ENCODE results near the gene DLGAP4.

Gene DLGAP4

DNA sequence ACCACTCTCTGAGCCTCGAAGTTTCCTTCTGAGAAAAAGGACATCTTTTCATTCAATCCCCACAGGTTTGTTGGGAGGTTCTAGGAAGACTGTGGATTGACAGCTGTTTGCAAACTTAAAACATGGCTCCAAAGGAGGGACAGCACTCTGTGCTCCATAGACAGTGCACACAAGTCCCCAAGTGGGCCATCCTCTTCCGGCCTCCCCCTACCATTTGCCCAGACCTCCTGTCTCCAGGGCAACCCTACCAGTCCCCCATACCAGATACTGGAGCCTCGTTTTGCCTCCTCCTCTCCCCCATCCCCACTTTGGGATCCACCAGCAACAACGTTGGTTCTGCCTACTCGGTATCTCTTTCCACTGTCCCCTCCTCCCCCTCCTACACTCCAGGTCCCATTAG lies 8.5 kb upstream of the DLGAP4 start:
- DNase-seq (ENCODE audit: low read depth) = no peak
- TF ChIP-seq, protein P1, sequence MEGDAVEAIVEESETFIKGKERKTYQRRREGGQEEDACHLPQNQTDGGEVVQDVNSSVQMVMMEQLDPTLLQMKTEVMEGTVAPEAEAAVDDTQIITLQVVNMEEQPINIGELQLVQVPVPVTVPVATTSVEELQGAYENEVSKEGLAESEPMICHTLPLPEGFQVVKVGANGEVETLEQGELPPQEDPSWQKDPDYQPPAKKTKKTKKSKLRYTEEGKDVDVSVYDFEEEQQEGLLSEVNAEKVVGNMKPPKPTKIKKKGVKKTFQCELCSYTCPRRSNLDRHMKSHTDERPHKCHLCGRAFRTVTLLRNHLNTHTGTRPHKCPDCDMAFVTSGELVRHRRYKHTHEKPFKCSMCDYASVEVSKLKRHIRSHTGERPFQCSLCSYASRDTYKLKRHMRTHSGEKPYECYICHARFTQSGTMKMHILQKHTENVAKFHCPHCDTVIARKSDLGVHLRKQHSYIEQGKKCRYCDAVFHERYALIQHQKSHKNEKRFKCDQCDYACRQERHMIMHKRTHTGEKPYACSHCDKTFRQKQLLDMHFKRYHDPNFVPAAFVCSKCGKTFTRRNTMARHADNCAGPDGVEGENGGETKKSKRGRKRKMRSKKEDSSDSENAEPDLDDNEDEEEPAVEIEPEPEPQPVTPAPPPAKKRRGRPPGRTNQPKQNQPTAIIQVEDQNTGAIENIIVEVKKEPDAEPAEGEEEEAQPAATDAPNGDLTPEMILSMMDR (IDR thresholded peaks at IDR 0.05; ENCODE audit: control insufficient read depth, extremely low read depth, insufficient read depth) = no peak
- no peak overlapping the region for H3K4me3 ChIP-seq (ENCODE audit: low read depth, low read length)

DNA sequence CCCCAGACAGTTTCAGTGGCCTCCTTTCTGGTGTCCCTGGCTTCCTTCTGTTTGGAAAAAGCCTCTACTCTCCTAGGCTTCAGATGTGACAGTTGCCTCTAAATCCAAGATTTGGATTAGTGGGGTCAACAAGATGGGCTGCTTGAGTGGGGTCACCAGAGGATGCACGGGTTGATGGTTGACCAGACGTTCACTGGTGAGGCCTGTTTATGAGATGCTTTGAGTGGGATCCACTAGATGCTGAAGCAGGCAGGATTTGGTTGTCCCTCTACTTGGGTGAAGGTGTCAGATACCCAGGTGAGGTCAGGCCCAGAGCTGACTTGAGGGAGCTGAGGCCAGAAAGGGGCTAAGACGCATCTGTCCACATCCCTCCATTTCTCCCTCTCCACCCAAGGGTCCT lies 8.1 kb upstream of the DLGAP4 start:
- DNase-seq (ENCODE audit: low read depth) = no peak
- TF ChIP-seq, protein P1 (IDR thresholded peaks at IDR 0.05; ENCODE audit: control insufficient read depth, extremely low read depth, insufficient read depth) = no peak
- no peak overlapping the region for H3K4me3 ChIP-seq (ENCODE audit: low read depth, low read length)

DNA sequence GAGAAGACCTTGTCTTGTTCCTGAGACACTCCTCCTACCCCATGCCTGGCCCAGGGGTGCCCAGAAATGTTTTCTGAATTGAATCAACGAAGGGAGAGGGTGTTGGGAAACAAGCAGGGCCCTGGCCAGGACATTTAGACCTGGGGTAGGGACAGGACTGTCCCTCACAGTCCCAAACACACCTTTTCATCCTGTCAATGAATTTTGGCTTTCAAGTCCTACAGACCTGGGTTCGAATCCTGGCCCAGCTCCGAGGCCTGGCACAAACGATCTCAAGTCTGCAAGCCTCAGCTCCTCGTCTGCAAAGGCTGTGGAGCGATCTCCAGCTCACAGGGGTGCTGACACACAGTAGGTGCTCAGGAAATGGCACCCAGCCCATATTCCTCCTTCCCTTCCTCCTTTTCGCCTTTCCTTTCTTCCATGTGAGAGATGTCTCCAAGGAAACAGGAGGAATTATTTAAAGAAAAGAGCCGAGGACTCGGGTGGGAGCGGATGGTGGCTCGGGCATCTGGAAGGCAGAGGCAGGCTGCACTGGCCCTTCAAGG lies 7.3 kb upstream of the DLGAP4 start:
- TF ChIP-seq, protein P1 (IDR thresholded peaks at IDR 0.05; ENCODE audit: control insufficient read depth, extremely low read depth, insufficient read depth) = no peak
- no peak for DNase-seq (ENCODE audit: low read depth)
- H3K4me3 ChIP-seq (ENCODE audit: low read depth, low read length) = no peak overlapping the region

DNA sequence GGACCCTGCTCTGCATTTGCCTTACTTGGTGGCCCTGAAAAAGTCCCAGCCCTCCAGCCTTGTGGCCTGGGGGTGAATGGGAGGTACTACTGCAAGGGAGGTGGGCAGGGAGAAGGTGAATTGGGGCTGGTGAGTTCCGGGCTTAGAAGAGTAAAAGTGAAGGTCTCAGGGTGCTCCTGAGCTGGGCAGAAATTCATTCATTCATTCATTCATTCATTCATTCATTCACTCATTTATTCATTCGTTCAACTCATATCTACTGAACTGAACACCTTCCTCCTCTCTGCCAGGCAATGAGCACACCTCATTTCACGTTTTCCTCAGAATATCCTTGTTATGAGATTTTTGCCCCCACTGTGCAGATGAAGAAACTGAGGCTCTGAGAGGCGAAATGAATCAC lies 6.7 kb upstream of the DLGAP4 start:
- H3K4me3 ChIP-seq (ENCODE audit: low read depth, low read length) = no peak overlapping the region
- DNase-seq (ENCODE audit: low read depth) = no peak
- TF ChIP-seq, protein P1 (IDR thresholded peaks at IDR 0.05; ENCODE audit: control insufficient read depth, extremely low read depth, insufficient read depth) = no peak

DNA sequence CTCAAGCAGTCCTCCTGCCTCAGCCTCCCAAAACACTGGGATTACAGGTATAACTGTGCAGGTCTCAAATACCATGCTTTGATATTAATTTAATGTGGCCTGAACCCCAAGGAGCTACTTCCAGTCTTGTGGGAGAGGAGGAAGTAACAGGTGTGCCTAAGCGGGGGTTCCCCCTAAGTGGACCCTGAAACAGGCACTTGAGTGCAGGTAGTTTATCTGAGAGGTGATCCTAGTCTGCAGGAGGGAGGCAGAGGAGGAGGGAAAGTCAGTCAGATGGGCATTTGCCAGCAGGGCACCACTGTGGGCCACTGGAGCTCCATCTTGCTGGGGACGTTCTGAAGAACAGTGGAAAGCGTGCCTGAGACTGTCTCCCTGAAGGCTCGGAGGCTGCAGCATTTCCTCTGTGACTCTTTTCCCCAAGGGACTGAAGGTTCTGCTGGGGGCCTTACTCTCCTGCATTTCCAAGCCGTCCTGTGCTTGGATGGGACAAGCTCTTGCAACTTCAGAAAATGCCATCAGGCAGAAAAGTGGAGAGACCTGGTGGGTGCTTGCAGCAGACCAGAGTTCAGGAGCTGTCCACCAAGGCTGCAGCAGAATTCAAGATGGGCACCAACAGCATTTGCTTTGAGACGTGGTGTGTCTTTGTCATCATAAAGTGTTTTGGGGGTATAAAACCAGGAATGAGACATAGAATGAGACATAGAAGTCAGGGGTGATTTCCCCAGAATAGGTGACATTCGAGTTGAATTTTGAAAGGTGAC lies 4.6 kb upstream of the DLGAP4 start:
- DNase-seq (ENCODE audit: low read depth) = no peak
- H3K4me3 ChIP-seq (ENCODE audit: low read depth, low read length) = no peak overlapping the region
- TF ChIP-seq, protein P1 (IDR thresholded peaks at IDR 0.05; ENCODE audit: control insufficient read depth, extremely low read depth, insufficient read depth) = no peak

DNA sequence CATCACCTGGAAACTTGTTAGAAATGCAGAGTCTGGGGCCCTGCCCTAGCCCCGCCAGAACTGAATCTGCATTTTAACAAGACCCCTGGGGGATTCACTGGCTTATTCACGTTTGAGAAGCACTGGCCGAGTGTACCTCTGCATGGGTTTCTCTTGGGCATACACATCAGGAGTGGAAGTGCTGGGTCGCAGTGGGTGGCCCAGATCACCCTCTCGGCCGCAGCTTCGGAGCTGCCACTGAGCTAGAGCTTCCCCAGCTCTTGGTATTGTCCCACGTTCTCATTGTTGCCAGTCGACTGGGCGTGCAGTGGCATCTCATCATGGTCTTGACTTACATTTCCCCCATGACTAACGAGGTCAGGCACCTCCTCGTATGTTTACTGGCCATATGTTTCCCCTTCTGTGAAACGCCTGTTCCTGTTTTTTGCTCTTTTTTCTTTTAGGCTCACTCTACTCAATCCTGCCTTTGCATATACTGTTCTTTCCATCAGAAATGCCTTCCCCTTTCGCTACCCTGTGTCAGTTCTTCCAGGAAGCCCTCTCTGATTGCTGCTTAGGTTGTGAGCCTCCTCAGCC lies 3.0 kb upstream of the DLGAP4 start:
- H3K4me3 ChIP-seq (ENCODE audit: low read depth, low read length) = no peak overlapping the region
- TF ChIP-seq, protein P1 (IDR thresholded peaks at IDR 0.05; ENCODE audit: control insufficient read depth, extremely low read depth, insufficient read depth) = no peak
- DNase-seq (ENCODE audit: low read depth) = no peak
